AG09319 (cell line): ENCODE results near the gene AFAP1.

ENCODE experiments used
- DNase-seq: peaks from one replicate; pipeline ENCODE4 v3.0.0-alpha.2; 2010; ENCODE audit warnings: low read depth; ENCODE audit errors: extremely low read depth
- TF ChIP-seq, protein P1 (sequence below): IDR thresholded peaks from 2 replicates; pipeline ENCODE4 v1.5.1; 2011; ENCODE audit warnings: low read depth, mild to moderate bottlenecking, inconsistent platforms, low read length, moderate library complexity

Gene AFAP1

DNA sequence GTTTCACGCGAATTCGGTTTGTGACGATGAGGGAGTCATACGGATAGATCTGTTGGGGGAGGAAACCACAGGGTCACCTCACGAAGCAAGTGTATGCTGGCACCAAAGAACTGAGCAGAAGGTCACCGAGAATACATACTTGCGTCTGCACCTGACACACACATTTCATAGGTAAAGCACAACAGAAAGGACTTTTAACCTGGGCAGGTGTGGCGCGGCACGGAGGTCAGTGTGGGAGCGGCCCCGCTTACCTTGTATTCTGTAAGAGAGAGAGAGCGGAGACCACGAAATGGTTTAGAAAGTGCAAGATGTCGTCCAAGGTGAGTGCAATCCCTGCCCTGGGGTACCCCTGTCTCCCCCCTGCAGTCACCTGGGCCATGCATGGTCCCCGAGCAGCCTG lies 43.6 kb upstream of the AFAP1 start:
- no peak for DNase-seq

DNA sequence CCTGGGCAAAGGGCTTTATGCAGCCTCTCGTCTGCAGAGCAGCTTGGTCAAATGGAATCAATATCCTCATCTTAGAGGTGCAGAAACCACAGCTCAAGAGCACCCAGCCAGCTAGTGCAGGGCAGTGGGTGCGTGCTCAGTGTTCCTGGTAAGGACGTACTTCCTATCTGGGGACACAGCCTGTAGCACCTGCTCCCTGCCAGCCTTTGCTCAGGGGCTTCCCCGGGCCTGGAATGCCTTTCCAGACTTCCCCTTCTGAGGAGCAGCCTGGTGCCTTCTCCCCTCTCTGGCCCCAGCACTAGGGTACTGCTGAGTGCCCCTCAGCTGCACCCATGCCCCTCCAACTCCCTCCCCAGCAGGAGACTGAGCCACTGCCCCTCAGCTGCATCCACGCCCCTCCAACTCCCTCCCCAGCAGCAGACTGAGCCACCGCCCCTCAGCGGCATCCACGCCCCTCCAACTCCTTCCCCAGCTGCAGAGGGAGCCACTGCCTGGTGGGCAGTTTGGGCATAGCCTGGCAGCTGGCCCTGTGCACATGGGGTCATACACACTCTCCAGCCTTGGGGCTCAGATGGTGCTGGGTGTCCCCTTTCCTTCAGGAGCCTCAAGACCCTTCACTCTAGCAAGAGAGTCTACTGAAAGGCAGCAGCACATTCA lies 42.2 kb upstream of the AFAP1 start:
- TF ChIP-seq, protein P1, sequence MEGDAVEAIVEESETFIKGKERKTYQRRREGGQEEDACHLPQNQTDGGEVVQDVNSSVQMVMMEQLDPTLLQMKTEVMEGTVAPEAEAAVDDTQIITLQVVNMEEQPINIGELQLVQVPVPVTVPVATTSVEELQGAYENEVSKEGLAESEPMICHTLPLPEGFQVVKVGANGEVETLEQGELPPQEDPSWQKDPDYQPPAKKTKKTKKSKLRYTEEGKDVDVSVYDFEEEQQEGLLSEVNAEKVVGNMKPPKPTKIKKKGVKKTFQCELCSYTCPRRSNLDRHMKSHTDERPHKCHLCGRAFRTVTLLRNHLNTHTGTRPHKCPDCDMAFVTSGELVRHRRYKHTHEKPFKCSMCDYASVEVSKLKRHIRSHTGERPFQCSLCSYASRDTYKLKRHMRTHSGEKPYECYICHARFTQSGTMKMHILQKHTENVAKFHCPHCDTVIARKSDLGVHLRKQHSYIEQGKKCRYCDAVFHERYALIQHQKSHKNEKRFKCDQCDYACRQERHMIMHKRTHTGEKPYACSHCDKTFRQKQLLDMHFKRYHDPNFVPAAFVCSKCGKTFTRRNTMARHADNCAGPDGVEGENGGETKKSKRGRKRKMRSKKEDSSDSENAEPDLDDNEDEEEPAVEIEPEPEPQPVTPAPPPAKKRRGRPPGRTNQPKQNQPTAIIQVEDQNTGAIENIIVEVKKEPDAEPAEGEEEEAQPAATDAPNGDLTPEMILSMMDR, result no peak
- no peak for DNase-seq

More for the DNA sequence above, 43.6 kb upstream of the AFAP1 start:
- TF ChIP-seq, protein P1, result no peak

DNA sequence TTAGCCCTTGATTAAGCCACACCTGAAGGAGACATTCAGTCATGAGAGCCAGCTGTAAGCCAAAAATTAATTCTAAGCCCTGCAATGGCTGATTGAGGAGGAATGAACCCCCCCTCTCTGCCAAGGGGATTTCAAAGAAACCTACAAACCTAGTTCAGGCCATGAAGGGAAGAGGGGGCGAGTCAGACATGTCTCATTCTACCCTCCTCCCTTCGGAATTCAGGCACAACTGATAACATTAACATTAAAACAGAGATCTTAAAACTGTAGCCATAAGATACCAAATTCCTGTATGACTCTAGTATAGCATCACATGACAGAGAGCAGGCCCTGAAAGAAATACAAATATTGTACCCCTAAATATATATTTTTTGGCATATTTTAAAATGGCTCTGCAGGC lies 40.4 kb upstream of the AFAP1 start:
- DNase-seq, result no peak
- TF ChIP-seq, protein P1, result no peak

DNA sequence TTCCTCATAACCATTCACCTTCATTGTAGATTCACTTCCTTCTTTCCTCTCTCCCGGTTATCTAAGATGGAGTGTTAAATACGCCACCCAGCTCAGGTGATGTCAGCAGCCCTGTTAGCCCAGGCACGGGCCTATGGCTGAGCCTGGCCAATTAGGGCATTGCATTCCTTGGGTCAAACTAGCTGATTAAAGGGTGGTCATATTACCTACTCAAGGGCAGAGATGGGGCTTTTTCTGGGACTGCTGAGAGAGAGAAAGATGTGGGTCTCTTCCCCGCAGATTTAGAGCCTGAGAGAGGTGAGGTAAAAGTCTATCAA lies 39.9 kb upstream of the AFAP1 start:
- DNase-seq, result no peak
- TF ChIP-seq, protein P1, result no peak

DNA sequence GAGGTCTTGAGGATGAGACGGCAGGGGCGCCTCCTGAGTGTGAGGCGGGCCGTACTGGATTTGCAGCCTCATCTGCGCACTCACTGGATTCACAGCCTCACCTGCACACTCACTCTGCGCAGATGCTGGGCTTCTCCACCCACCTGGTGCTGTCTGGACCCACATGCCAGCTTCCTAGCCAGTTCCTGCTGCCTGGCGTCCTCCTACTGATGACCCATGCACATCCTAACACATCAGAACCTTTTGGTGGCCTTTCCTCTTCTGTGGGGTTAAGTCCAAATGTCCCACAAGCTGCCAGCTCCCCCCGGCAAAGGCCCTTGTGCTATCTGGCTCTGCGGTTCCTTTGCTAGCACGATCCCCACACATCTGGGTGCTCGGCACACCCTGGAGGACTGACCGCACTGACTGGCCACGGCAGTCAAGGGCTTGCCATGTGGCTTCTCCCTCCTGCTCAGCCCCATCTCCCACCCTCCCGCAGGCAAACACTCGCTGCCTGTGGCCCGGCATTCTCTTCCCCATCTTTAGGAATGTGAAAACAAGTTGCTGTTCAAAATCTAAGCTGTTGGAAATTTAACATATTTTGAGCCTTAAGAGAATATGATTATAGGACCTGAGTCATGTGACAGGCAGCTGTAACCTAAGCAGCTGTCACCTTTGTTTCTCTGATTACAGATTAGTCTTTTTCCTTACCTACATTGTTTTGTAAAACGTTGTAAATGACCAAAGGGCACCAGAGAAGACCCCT lies 39.4 kb upstream of the AFAP1 start:
- DNase-seq, result no peak
- TF ChIP-seq, protein P1, result no peak

DNA sequence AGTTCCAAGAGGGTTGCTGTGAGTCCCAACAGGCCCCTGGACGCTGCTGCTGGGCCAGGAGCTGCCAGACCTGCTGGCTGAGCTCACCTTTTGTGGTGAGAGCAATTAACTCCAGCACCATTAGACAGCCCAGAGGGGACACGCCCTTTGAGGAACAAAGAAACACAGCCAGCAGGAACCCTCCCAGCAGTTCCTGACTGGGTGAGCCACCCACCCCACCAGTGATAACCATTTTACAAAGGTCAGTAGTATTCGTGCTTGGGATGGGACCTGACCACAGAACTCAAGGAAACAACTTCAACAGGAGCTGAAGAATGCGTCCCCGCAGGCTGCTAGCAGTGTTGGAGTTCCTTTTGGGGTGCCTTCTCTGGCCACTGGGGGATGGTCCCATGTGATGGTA lies 38.8 kb upstream of the AFAP1 start:
- no peak for DNase-seq
- TF ChIP-seq, protein P1, result no peak

DNA sequence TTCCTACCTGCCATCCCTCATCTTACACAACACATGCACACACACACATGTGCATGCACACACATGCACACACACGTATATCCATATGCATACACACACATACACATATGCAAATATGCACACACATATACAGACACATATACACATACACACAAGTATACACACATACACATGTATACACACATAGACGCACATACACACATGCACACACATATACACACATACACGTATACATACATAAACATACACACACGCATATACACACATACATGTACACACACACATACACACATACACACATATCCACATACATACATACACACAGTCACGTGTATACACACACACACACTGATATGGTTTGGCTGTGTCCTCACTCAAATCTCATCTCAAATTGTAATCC lies 37.0 kb upstream of the AFAP1 start:
- TF ChIP-seq, protein P1, result no peak
- no peak for DNase-seq
